K562 (cell line): ENCODE results near the gene ENTPD6. TPM values are rescaled to one million over a fixed set of nuclear protein-coding genes. Genes with fewer than 3 reads are reported as not detected.

Experiments
- ATAC-seq: fragments of 200-7000 bp; cut with Tn5 transposase; 3 replicates; pipeline ENCODE4 v1.9.1; 2020; ENCODE audit warnings: moderate library complexity
- BruUV-seq: library from RNA; stranded (reverse); fragments of 400-500 nt; replicated peaks from 2 replicates; lab custom pipeline; 2021; lab: Mats Ljungman, UMichigan
- CTCF ChIA-PET: fragments of 300-600 bp; formaldehyde crosslinking; extraction: SDS; loops from one replicate; lab custom pipeline; 2021; ENCODE audit warnings: low intra/inter-chr PET ratio; lab: Yijun Ruan, JAX
- POLR2A ChIA-PET: fragments of 300-600, 350-650 bp; sonication (Branson Sonifier 250); formaldehyde crosslinking; extraction: SDS; loops from one replicate; lab custom pipeline; 2021; ENCODE audit warnings: antibody characterized with exemption, inconsistent platforms; lab: Yijun Ruan, JAX
- DNase-seq, 4 experiments: peaks; one replicate each; pipeline versions ENCODE4 v3.0.0 to v3.0.0-alpha.2; 2011 to 2018; ENCODE audit warnings: low spot score in 3 of 4, mixed read lengths in 3 of 4; ENCODE audit errors: extremely low read depth in 1 of 4
- FAIRE-seq: peaks from 2 replicates; lab custom pipeline; 2011; peaks lifted over from hg19 to GRCh38; lab: Jason Lieb, UNC
- H2AFZ ChIP-seq: 2 replicates; pipeline ENCODE4 v1.6.0; 2011; ENCODE audit warnings: low read depth, low read length, control low read depth, inconsistent platforms
- H3K27ac ChIP-seq: fragments of 200-600 bp; 3 replicates; pipeline ENCODE4 v1.8.0; 2011; ENCODE audit warnings: low read depth, mild to moderate bottlenecking, control low read depth, inconsistent platforms, low read length, moderate library complexity, mixed read lengths; ENCODE audit errors: extremely low read depth
- H3K27me3 ChIP-seq, 2 experiments: fragments of 300-600 bp in 1 of 2; 2 replicates in 1 of 2; 3 replicates in 1 of 2; pipeline versions ENCODE4 v1.6.0 to v1.8.0; 2011; ENCODE audit warnings: inconsistent platforms in 2 of 2, low read length in 2 of 2, mild to moderate bottlenecking in 1 of 2, mixed read lengths in 1 of 2, moderate library complexity in 1 of 2; ENCODE audit not compliant: control insufficient read depth in 2 of 2, insufficient read depth in 2 of 2
- H3K36me3 ChIP-seq: fragments of 300-600 bp; 3 replicates; pipeline ENCODE4 v1.8.0; 2011; ENCODE audit warnings: mild to moderate bottlenecking, low read length, inconsistent platforms; ENCODE audit not compliant: control insufficient read depth, insufficient read depth
- H3K4me1 ChIP-seq, 2 experiments: fragments of 200-600 bp in 1 of 2; replicated peaks in 1 of 2; 2 replicates in 1 of 2; 3 replicates in 1 of 2; pipeline versions ENCODE4 v1.5.1 to v1.8.0; 2011; ENCODE audit warnings: inconsistent platforms in 2 of 2, low read length in 2 of 2, mild to moderate bottlenecking in 1 of 2, mixed read lengths in 1 of 2, moderate library complexity in 1 of 2; ENCODE audit not compliant: control insufficient read depth in 2 of 2, insufficient read depth in 2 of 2
- H3K4me2 ChIP-seq: 2 replicates; pipeline ENCODE4 v1.6.1; 2011; ENCODE audit warnings: low read length, control low read depth, inconsistent platforms, mixed read lengths; ENCODE audit not compliant: insufficient read depth
- H3K4me3 ChIP-seq: fragments of 200-600 bp; sonication (generic), shearing (Covaris generic); 2 replicates; pipeline ENCODE4 v1.5.1; 2016; ENCODE audit warnings: control low read depth, inconsistent platforms
- H3K79me2 ChIP-seq: fragments of 200-600 bp; 3 replicates; pipeline ENCODE4 v1.8.0; 2011; ENCODE audit warnings: low read length, inconsistent platforms; ENCODE audit not compliant: control insufficient read depth, insufficient read depth
- H3K9ac ChIP-seq, 2 experiments: 2 replicates each; pipeline versions ENCODE4 v1.6.0 to v1.6.1; 2011; ENCODE audit warnings: low read depth in 2 of 2, low read length in 2 of 2, control low read depth in 1 of 2, inconsistent platforms in 1 of 2, mild to moderate bottlenecking in 1 of 2, mixed read lengths in 1 of 2; ENCODE audit not compliant: insufficient read depth in 1 of 2
- H3K9me1 ChIP-seq: one replicate; pipeline ENCODE4 v1.6.0; 2011; ENCODE audit warnings: inconsistent platforms, mild to moderate bottlenecking, low read length, moderate library complexity; ENCODE audit not compliant: control insufficient read depth, insufficient read depth
- H3K9me3 ChIP-seq: replicated peaks from 2 replicates; pipeline ENCODE4 v1.5.1; 2011; ENCODE audit warnings: low read depth, low read length, inconsistent platforms; ENCODE audit not compliant: control insufficient read depth, insufficient read depth
- H4K20me1 ChIP-seq: replicated peaks from 2 replicates; pipeline ENCODE4 v1.6.1; 2011; ENCODE audit warnings: low read length, inconsistent platforms, mixed read lengths; ENCODE audit not compliant: control insufficient read depth, insufficient read depth
- ESRRB ChIP-seq: fragments of 250-450 bp; sonication (Bioruptor Pico); IDR thresholded peaks from 2 replicates; pipeline ENCODE4 v1.5.0; 2020; ENCODE audit warnings: mild to moderate bottlenecking, moderate library complexity, borderline replicate concordance
- FOXA1 ChIP-seq: fragments of 450-650 bp; IDR thresholded peaks from 2 replicates; pipeline ENCODE4 v1.6.1; 2016; ENCODE audit warnings: mild to moderate bottlenecking, borderline replicate concordance
- HMBOX1 ChIP-seq: sonication (generic); IDR thresholded peaks from 2 replicates; pipeline ENCODE4 v1.6.1; 2016
- HNRNPH1 ChIP-seq: fragments of 200-400 bp; formaldehyde crosslinking; optimal IDR thresholded peaks from 2 replicates; pipeline ENCODE3; 2017; ENCODE audit warnings: low read depth, mild to moderate bottlenecking, low read length, moderate library complexity
- MCM7 ChIP-seq, 2 experiments: fragments of 450-650 bp; IDR thresholded peaks; 2 replicates each; pipeline ENCODE4 v1.6.1; 2016 to 2018
- MIER1 ChIP-seq: fragments of 450-650 bp; IDR thresholded peaks from 2 replicates; pipeline ENCODE4 v1.6.1; 2016; ENCODE audit warnings: antibody characterized with exemption, mild to moderate bottlenecking, low read depth
- PCBP1 ChIP-seq: fragments of 200-400 bp; formaldehyde crosslinking; IDR thresholded peaks from 2 replicates; pipeline ENCODE4 v1.6.1; 2018; ENCODE audit warnings: mild to moderate bottlenecking, low read depth, low read length; ENCODE audit not compliant: poor library complexity, severe bottlenecking
- RBFOX2 ChIP-seq: fragments of 200-400 bp; formaldehyde crosslinking; IDR thresholded peaks from 2 replicates; pipeline ENCODE4 v1.6.1; 2017; ENCODE audit warnings: low read depth, mild to moderate bottlenecking, low read length, moderate library complexity
- RFX7 ChIP-seq: fragments of 250-450 bp; sonication (Bioruptor Pico); IDR thresholded peaks from 2 replicates; pipeline ENCODE4 v1.5.1; 2021; ENCODE audit warnings: mild to moderate bottlenecking
- STAG1 ChIP-seq: sonication (generic); formaldehyde crosslinking; IDR thresholded peaks from 2 replicates; pipeline ENCODE4 v1.5.0; 2020; ENCODE audit warnings: missing genetic modification reagents, borderline replicate concordance
- XRCC4 ChIP-seq: IDR thresholded peaks from one replicate; pipeline ENCODE4 v1.6.1; 2011; ENCODE audit not compliant: insufficient read depth, insufficient read length; ENCODE audit errors: extremely low read depth
- ZFP1 ChIP-seq: fragments of 450-650 bp; formaldehyde crosslinking; IDR thresholded peaks from 2 replicates; pipeline ENCODE4 v1.4.0; 2020; ENCODE audit warnings: mild to moderate bottlenecking, mixed read lengths
- ZNF431 ChIP-seq: sonication (generic); formaldehyde crosslinking; IDR thresholded peaks from 2 replicates; pipeline ENCODE4 v1.8.0; 2022; ENCODE audit warnings: mild to moderate bottlenecking, missing genetic modification reagents
- ZNF830 ChIP-seq: fragments of 250-450 bp; sonication (Bioruptor Pico); IDR thresholded peaks from 2 replicates; pipeline ENCODE4 v1.5.0; 2021; ENCODE audit warnings: mild to moderate bottlenecking
- ZZZ3 ChIP-seq: fragments of 450-650 bp; IDR thresholded peaks from 2 replicates; pipeline ENCODE4 v1.6.1; 2016; ENCODE audit warnings: antibody characterized with exemption, mild to moderate bottlenecking, moderate library complexity
- WGBS: fragments of 100-300 bp; shearing (Covaris generic); methylation state at CpG from one replicate; pipeline ENCODE4 v1.1.6; 2016; ENCODE audit warnings: low coverage, mixed read lengths; ENCODE audit not compliant: insufficient coverage; ENCODE audit errors: missing lambda C conversion rate; 5-methylcytosine and 5-hydroxymethylcytosine counted together
- in situ Hi-C: fragments of 300-500 bp; cut with MboI; formaldehyde crosslinking; loops from 4 replicates; pipeline ENCODE4 v1.15.0; 2018; ENCODE audit warnings: inconsistent platforms, mixed read lengths
- intact Hi-C: fragments of 100-400 bp; cut with micrococcal nuclease; formaldehyde crosslinking; loops from 2 replicates; pipeline ENCODE4 v1.14.2; 2022
- polyA plus RNA-seq, 8 experiments: library from polyadenylated mRNA; depleted of rRNA in 4 of 8; stranded (reverse) in 5 of 8; unstranded in 3 of 8; fragments of >200 nt; fragmentation: Nextera tagmentation in 2 of 8; fragmentation: Illumina TruSeq in 1 of 8; extraction: Ambion mirVana in 2 of 8; extraction: Trizol in 1 of 8; gene quantifications; 2 replicates each; pipeline versions ENCODE4 v1.2.1 to v1.2.3, GENCODE V29; 2011 to 2014; ENCODE audit warnings: inconsistent platforms in 1 of 8, missing spikeins in 1 of 8
- total RNA-seq, 7 experiments: library from RNA; depleted of rRNA in 6 of 7; stranded (reverse); fragments of >200 nt in 6 of 7; fragmentation: Illumina TruSeq in 2 of 7; extraction: Trizol in 2 of 7; gene quantifications; 2 replicates each; pipeline versions ENCODE4 v1.2.1 to v1.2.3, GENCODE V29; 2011 to 2021; ENCODE audit warnings: low replicate concordance in 1 of 7
- TF ChIP-seq, protein P1 (sequence below), 2 experiments: IDR thresholded peaks; 2 replicates each; pipeline ENCODE4 v1.6.1; 2011; ENCODE audit warnings: borderline replicate concordance in 1 of 2, control low read depth in 1 of 2, low read depth in 1 of 2, low read length in 1 of 2, mild to moderate bottlenecking in 1 of 2, mixed read lengths in 1 of 2, moderate library complexity in 1 of 2; ENCODE audit not compliant: insufficient read depth in 1 of 2, insufficient read length in 1 of 2, poor library complexity in 1 of 2, severe bottlenecking in 1 of 2; ENCODE audit errors: extremely low read depth in 1 of 2
- TF ChIP-seq, protein P2 (sequence below): fragments of 450-650 bp; formaldehyde crosslinking; IDR thresholded peaks from 2 replicates; pipeline ENCODE4 v1.4.0; 2022; ENCODE audit warnings: missing genetic modification characterization
- TF ChIP-seq, protein P3 (sequence below): fragments of 250-450 bp; sonication (Bioruptor Pico); IDR thresholded peaks from 2 replicates; pipeline ENCODE4 v1.8.0; 2021; ENCODE audit warnings: borderline replicate concordance, mild to moderate bottlenecking, moderate library complexity; ENCODE audit not compliant: poor library complexity, severe bottlenecking
- TF ChIP-seq, protein P4 (sequence below): sonication (generic); formaldehyde crosslinking; IDR thresholded peaks from 2 replicates; pipeline ENCODE4 v1.8.0; 2022; ENCODE audit warnings: mild to moderate bottlenecking, low read depth, missing genetic modification reagents

The ENTPD6 gene
- total and polyA plus RNA-seq, 9 of the 15 experiments (the other 6 are each of a cell fraction or from before 2014, with no cell fraction given): 0.82 to 36.8 (median 22.4) TPM

DNA sequence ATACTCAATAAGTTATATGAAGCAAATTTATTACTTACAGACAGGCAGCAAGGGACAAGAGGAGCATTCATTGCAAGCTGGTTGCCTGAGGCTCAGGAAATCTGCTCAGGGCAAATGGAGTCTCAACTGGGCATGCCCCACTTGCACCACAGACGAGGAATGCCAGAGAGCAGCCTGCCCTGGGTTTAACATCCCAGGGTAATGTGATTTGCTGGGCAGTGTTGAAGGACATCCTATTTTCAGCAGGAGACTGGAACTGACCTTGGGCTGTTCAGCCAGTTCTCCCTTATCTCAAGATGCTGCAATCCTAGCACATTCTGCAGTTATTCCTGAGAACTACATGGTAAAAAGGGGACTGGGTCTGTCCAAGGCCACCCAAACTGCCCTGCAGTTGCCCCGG, 3.8 kb upstream of the ENTPD6 start:
- no peak for ATAC-seq
- BruUV-seq: no TSS peak
- H3K9me3 ChIP-seq: no peaks in the 10 kb centered on the region
- in situ Hi-C loops (no loop called here), intact Hi-C loops (no loop called here)
- peaks cover 5 to 19% of the 10 kb centered on the region in 2 experiments; a peak in 3 of 5 replicates for H3K27me3 ChIP-seq
- POLR2A ChIA-PET: no interaction called here
- peaks cover 1% of the 10 kb centered on the region; the same call in 1 of the 2 replicates for H4K20me1 ChIP-seq
- H3K9me1 ChIP-seq: no peaks in the 10 kb centered on the region
- H3K4me3 ChIP-seq: no peak overlapping the region
- no peak overlapping the region for H3K9ac ChIP-seq
- H3K4me2 ChIP-seq: no peak overlapping the region
- H3K36me3 ChIP-seq: no peaks in the 10 kb centered on the region
- WGBS: 0% methylated on average over 2 of the region's 2 CpGs
- FAIRE-seq: no peak
- DNase-seq: no peak
- H3K4me1 ChIP-seq: peaks cover under 1 to 20% of the 10 kb centered on the region in 2 experiments; a peak in 4 of 5 replicates
- H3K79me2 ChIP-seq: peaks cover 9% of the 10 kb centered on the region
- no peak overlapping the region for H2AFZ ChIP-seq
- CTCF ChIA-PET: no interaction called here
- TF ChIP-seq MIER1 (no peak), HMBOX1 (no peak), XRCC4 (no peak), RBFOX2 (no peak), FOXA1 (no peak), ZNF431 (CRISPR knock-in tag) (no peak), ZFP1 (CRISPR knock-in tag) (no peak), MCM7 (IDR thresholded peaks at IDR 0.05) (no peak), ZZZ3 (no peak), HNRNPH1 (no peak), RFX7 (no peak), ESRRB (no peak), PCBP1 (no peak), ZNF830 (CRISPR knock-in tag) (no peak), STAG1 (CRISPR knock-in tag) (no peak)
- TF ChIP-seq, protein P1, sequence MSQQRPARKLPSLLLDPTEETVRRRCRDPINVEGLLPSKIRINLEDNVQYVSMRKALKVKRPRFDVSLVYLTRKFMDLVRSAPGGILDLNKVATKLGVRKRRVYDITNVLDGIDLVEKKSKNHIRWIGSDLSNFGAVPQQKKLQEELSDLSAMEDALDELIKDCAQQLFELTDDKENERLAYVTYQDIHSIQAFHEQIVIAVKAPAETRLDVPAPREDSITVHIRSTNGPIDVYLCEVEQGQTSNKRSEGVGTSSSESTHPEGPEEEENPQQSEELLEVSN (IDR thresholded peaks at IDR 0.05; ENCODE audit: borderline replicate concordance in 1 of 2, extremely low read depth in 1 of 2, insufficient read depth in 1 of 2, insufficient read length in 1 of 2, low read depth in 1 of 2, low read length in 1 of 2, poor library complexity in 1 of 2, severe bottlenecking in 1 of 2): no peak
- TF ChIP-seq, protein P2, sequence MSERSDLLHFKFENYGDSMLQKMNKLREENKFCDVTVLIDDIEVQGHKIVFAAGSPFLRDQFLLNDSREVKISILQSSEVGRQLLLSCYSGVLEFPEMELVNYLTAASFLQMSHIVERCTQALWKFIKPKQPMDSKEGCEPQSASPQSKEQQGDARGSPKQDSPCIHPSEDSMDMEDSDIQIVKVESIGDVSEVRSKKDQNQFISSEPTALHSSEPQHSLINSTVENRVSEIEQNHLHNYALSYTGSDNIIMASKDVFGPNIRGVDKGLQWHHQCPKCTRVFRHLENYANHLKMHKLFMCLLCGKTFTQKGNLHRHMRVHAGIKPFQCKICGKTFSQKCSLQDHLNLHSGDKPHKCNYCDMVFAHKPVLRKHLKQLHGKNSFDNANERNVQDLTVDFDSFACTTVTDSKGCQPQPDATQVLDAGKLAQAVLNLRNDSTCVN (CRISPR knock-in tag): no peak
- TF ChIP-seq, protein P3, sequence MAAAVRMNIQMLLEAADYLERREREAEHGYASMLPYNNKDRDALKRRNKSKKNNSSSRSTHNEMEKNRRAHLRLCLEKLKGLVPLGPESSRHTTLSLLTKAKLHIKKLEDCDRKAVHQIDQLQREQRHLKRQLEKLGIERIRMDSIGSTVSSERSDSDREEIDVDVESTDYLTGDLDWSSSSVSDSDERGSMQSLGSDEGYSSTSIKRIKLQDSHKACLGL (CRISPR knock-in tag): no peak
- TF ChIP-seq, protein P4, sequence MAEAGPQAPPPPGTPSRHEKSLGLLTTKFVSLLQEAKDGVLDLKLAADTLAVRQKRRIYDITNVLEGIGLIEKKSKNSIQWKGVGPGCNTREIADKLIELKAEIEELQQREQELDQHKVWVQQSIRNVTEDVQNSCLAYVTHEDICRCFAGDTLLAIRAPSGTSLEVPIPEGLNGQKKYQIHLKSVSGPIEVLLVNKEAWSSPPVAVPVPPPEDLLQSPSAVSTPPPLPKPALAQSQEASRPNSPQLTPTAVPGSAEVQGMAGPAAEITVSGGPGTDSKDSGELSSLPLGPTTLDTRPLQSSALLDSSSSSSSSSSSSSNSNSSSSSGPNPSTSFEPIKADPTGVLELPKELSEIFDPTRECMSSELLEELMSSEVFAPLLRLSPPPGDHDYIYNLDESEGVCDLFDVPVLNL (CRISPR knock-in tag): no peak
- no peak overlapping the region for H3K27ac ChIP-seq
